CD4-positive, alpha-beta memory T cell (primary cell): ENCODE data around the gene FASLG. TPM values are rescaled to one million over a fixed set of nuclear protein-coding genes. Genes with fewer than 3 reads are reported as not detected.

ENCODE experiments used
- CTCF ChIA-PET: fragments of 350-600 bp; sonication (Branson Sonifier 250); formaldehyde crosslinking; loops from one replicate; lab custom pipeline; 2021; ENCODE audit warnings: inconsistent platforms; ENCODE audit not compliant: partially characterized antibody; lab: Charles Lee
- POLR2A ChIA-PET: fragments of 350-600 bp; sonication (Branson Sonifier 250); formaldehyde crosslinking; loops from one replicate; lab custom pipeline; 2021; ENCODE audit not compliant: partially characterized antibody; lab: Charles Lee
- DNase-seq, 5 donors: peaks; one replicate each; pipeline versions ENCODE4 v3.0.0 to v3.0.0-alpha.2; 2020 to 2022; ENCODE audit warnings: mixed read lengths in 1 of 5
- H3K27ac ChIP-seq: one replicate; pipeline ENCODE4 v1.7.0; 2013; ENCODE audit warnings: low read depth, low read length
- H3K27me3 ChIP-seq: 2 replicates; pipeline ENCODE4 v1.7.0; 2013; ENCODE audit warnings: mild to moderate bottlenecking, low read length, moderate library complexity; ENCODE audit not compliant: insufficient read depth
- H3K36me3 ChIP-seq: 2 replicates; pipeline ENCODE4 v1.7.0; 2013; ENCODE audit warnings: mild to moderate bottlenecking, low read length, moderate library complexity; ENCODE audit not compliant: insufficient read depth
- H3K4me1 ChIP-seq: 2 replicates; pipeline ENCODE4 v1.7.0; 2013; ENCODE audit warnings: mild to moderate bottlenecking, low read length, moderate library complexity; ENCODE audit not compliant: insufficient read depth
- H3K4me3 ChIP-seq, 2 donors: one replicate each; pipeline ENCODE4 v1.7.0; 2013; ENCODE audit warnings: low read length in 2 of 2, mild to moderate bottlenecking in 1 of 2
- H3K9me3 ChIP-seq, 2 donors: one replicate each; pipeline ENCODE4 v1.7.0; 2013; ENCODE audit warnings: low read length in 2 of 2, control low read depth in 1 of 2; ENCODE audit not compliant: control insufficient read depth in 1 of 2
- H3K27ac Mint-ChIP-seq, 7 donors: one replicate each; pipeline ENCODE4 v1.8.0; 2020 to 2021; ENCODE audit warnings: mixed read lengths in 7 of 7, mild to moderate bottlenecking in 6 of 7, inconsistent platforms in 3 of 7, moderate library complexity in 3 of 7
- H3K27me3 Mint-ChIP-seq, 2 donors: one replicate each; pipeline ENCODE4 v1.8.0; 2020 to 2021; ENCODE audit warnings: mixed read lengths in 2 of 2
- H3K36me3 Mint-ChIP-seq, 2 donors: one replicate each; pipeline ENCODE4 v1.8.0; 2020 to 2021; ENCODE audit warnings: mixed read lengths in 2 of 2, inconsistent platforms in 1 of 2, mild to moderate bottlenecking in 1 of 2
- H3K4me1 Mint-ChIP-seq, 4 donors: one replicate each; pipeline ENCODE4 v1.8.0; 2020 to 2021; ENCODE audit warnings: mixed read lengths in 4 of 4, mild to moderate bottlenecking in 1 of 4
- H3K4me3 Mint-ChIP-seq, 8 donors: one replicate each; pipeline ENCODE4 v1.8.0; 2020 to 2021; ENCODE audit warnings: mixed read lengths in 8 of 8, mild to moderate bottlenecking in 7 of 8, moderate library complexity in 6 of 8, inconsistent platforms in 3 of 8
- H3K9me3 Mint-ChIP-seq, 8 donors: one replicate each; pipeline ENCODE4 v1.8.0; 2020 to 2021; ENCODE audit warnings: mixed read lengths in 8 of 8, mild to moderate bottlenecking in 5 of 8, inconsistent platforms in 3 of 8, moderate library complexity in 1 of 8
- intact Hi-C: fragments of 100-400 bp; cut with micrococcal nuclease; formaldehyde crosslinking; loops from one replicate; pipeline ENCODE4 v1.15.1; 2023
- polyA plus RNA-seq, 2 donors: library from polyadenylated mRNA; unstranded; fragments of 300-500 nt; fragmentation: Illumina TruSeq; gene quantifications; one replicate each; pipeline ENCODE4 v1.2.3, GENCODE V29; 2021
- total RNA-seq, 2 experiments: library from RNA; stranded (reverse); gene quantifications; one replicate each; pipeline ENCODE4 v1.2.3, GENCODE V29; 2021

FASLG gene
- total and polyA plus RNA-seq, 4 experiments from 2014 or later = 0.81 to 4.9 (median 3.4) TPM

DNA sequence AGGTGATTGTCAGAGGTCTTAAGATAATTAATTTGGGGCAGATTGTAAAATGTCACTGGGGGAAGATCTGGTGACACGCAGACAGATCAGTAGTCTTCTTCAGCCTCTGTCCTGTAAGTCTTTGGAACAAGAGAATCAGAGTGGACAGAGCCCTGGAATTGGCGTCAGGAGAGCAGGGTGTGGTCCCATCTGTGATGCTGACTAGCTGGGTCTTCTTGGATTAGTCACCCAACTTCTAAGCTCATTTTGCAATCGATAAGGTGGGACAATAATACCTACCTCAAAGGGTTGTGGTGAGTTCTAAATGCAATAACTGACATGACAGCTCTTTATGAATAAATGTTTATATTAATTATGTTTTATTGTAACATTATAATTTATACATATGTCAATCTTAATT lies 4.8 kb downstream of the FASLG start:
- Mint-ChIP-seq H3K4me3 (peak overlapping the region in 7 of 8 donors; percentile 51 to 95 (median 86)), H3K36me3 (peaks cover 30 to 44% of the 10 kb centered on the region in 2 donors), H3K27me3 (no peaks in the 10 kb centered on the region), H3K27ac (peak overlapping the region; percentile 13 to 83 (median 71)), H3K9me3 (no peaks in the 10 kb centered on the region), H3K4me1 (peaks cover 55 to 80% (median 66%) of the 10 kb centered on the region in 4 donors)
- Histone ChIP-seq H3K36me3 (peaks cover 4% of the 10 kb centered on the region), H3K27me3 (no peaks in the 10 kb centered on the region), H3K9me3 (no peaks in the 10 kb centered on the region), H3K27ac (no peak overlapping the region), H3K4me1 (peaks cover 50% of the 10 kb centered on the region), H3K4me3 (no peak overlapping the region)
- POLR2A ChIA-PET = interaction anchor here (1.0 to 5.2 kb wide), 8 partner anchors 10 to 922 kb away, joined by 3 to 25 read pairs (median 6); partner anchors contain the start of gene VAMP4
- DNase-seq = no peak
- CTCF ChIA-PET = interaction anchor here (1.5 kb wide), 1 partner anchor 34 kb away, joined by 3 read pairs; no protein-coding TSS in a partner anchor
- intact Hi-C loops = loop anchor here (2.0 to 5.0 kb wide), 2 partner anchors 15 to 36 kb away; no protein-coding TSS in a partner anchor

DNA sequence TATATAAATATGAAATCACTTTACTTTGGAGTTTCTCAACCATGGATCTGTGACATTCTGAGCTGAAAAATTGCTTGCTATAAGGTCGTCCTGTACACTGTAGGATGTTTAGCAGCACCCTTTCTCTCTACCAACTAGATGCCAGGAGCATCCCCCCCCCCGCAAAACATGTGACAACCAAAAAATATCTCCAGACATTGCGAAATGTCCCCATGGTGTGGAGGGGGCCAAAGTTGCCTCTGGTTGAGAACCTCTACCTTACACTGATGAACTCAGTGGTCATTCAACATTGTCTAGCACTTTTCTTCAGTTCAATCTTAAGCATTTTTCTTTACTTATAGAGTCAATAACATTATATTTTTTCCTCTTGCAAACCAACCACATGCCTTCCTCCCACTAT lies 9.2 kb downstream of the FASLG start:
- H3K4me3 Mint-ChIP-seq = no peak overlapping the region
- peaks cover 47 to 75% (median 62%) of the 10 kb centered on the region in 4 donors for H3K4me1 Mint-ChIP-seq
- Histone ChIP-seq H3K9me3 (no peaks in the 10 kb centered on the region), H3K27ac (no peak overlapping the region), H3K36me3 (peaks cover 4% of the 10 kb centered on the region), H3K4me1 (peaks cover 48% of the 10 kb centered on the region), H3K27me3 (no peaks in the 10 kb centered on the region), H3K4me3 (no peak overlapping the region)
- ChIA-PET CTCF (no interaction called here), POLR2A (no interaction called here)
- DNase-seq = no peak
- peaks cover 33 to 41% of the 10 kb centered on the region in 2 donors for H3K36me3 Mint-ChIP-seq
- H3K27me3 Mint-ChIP-seq = no peaks in the 10 kb centered on the region
- intact Hi-C loops = no loop called here
- H3K27ac Mint-ChIP-seq = peak overlapping the region in 2 of 7 donors; percentile 5 to 36
- no peaks in the 10 kb centered on the region for H3K9me3 Mint-ChIP-seq

DNA sequence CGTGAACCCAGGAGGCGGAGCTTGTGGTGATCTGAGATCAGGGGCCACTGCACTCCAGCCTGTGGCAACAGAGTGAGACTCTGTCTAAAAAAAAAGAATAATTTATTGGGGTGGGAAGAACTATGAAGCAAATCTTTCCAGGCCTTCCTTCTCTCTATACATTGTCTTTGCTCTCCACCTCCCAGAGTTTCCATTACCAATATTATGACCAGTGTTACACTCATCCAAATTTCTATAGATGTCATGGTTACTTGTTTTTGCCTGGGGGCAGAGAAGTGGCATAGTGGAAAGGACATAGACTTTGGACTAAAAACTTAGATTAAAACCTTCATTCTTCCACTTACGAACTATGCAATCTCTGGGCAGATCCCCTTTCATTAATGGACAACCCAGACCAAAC lies 10.1 kb downstream of the FASLG start:
- Mint-ChIP-seq H3K4me1 (peaks cover 44 to 77% (median 60%) of the 10 kb centered on the region in 4 donors), H3K36me3 (peaks cover 29 to 37% of the 10 kb centered on the region in 2 donors), H3K9me3 (no peaks in the 10 kb centered on the region), H3K4me3 (no peak overlapping the region), H3K27ac (peak overlapping the region in 1 of 7 donors; percentile 68), H3K27me3 (no peaks in the 10 kb centered on the region)
- no peak overlapping the region for H3K4me3 ChIP-seq
- ChIA-PET POLR2A (no interaction called here), CTCF (no interaction called here)
- no peaks in the 10 kb centered on the region for H3K9me3 ChIP-seq
- H3K4me1 ChIP-seq = peaks cover 47% of the 10 kb centered on the region
- intact Hi-C loops = no loop called here
- DNase-seq = no peak
- H3K27me3 ChIP-seq = no peaks in the 10 kb centered on the region
- H3K36me3 ChIP-seq = peaks cover 4% of the 10 kb centered on the region
- H3K27ac ChIP-seq = no peak overlapping the region

DNA sequence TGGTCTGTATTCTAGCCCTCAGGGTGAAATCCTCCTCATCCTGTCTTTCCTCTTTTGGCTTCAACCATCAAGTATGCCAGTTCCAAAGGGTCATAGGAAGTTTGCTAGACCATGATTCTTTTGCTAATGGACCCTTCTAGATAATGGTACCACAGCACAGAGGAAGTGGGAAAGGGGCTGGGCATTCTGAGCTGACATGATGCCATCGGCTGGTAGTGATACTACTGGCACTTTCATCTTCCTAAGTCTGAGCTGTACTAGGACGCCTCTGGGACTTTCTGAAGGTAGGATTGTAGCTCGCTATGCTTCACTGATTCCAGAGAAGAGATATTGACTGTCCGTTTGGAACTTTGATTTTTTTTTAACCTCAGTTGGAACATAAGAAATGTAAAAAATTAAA lies 11.4 kb downstream of the FASLG start:
- Mint-ChIP-seq H3K36me3 (peaks cover 19 to 25% of the 10 kb centered on the region in 2 donors), H3K27me3 (no peaks in the 10 kb centered on the region), H3K4me1 (peaks cover 46 to 79% (median 63%) of the 10 kb centered on the region in 4 donors), H3K9me3 (no peaks in the 10 kb centered on the region), H3K27ac (peak overlapping the region; percentile 61 to 84 (median 69)), H3K4me3 (peak overlapping the region in 7 of 8 donors; percentile 18 to 66 (median 40))
- Histone ChIP-seq H3K9me3 (no peaks in the 10 kb centered on the region), H3K4me1 (peaks cover 59% of the 10 kb centered on the region), H3K36me3 (peaks cover 4% of the 10 kb centered on the region), H3K27me3 (no peaks in the 10 kb centered on the region), H3K4me3 (no peak overlapping the region), H3K27ac (no peak overlapping the region)
- intact Hi-C loops = loop anchor here (1.0 kb wide), 1 partner anchor 38 kb away; no protein-coding TSS in a partner anchor
- ChIA-PET CTCF (interaction anchor here (1.0 to 1.4 kb wide), 4 partner anchors 12 to 60 kb away, joined by 5 to 7 read pairs (median 6); partner anchors contain the start of gene FASLG), POLR2A (interaction anchor here (1.0 to 1.7 kb wide), 9 partner anchors 10 to 60 kb away, joined by 3 to 9 read pairs (median 4); partner anchors contain the start of gene FASLG)
- peak in 1 of 5 donors; percentile 25 for DNase-seq

- intact Hi-C loops = loop anchor here (1.0 kb wide), 1 partner anchor 38 kb away; no protein-coding TSS in a partner anchor
- Histone ChIP-seq H3K27me3 (no peaks in the 10 kb centered on the region), H3K27ac (no peak overlapping the region), H3K4me1 (peaks cover 64% of the 10 kb centered on the region), H3K4me3 (no peak overlapping the region), H3K36me3 (peaks cover 4% of the 10 kb centered on the region), H3K9me3 (no peaks in the 10 kb centered on the region)
- Mint-ChIP-seq H3K27ac (peak overlapping the region; percentile 69 to 87 (median 78)), H3K9me3 (no peaks in the 10 kb centered on the region), H3K4me1 (peaks cover 48 to 79% (median 65%) of the 10 kb centered on the region in 4 donors), H3K36me3 (peaks cover 14 to 20% of the 10 kb centered on the region in 2 donors), H3K27me3 (no peaks in the 10 kb centered on the region), H3K4me3 (peak overlapping the region in 5 of 8 donors; percentile 17 to 66 (median 29))
- ChIA-PET POLR2A (interaction anchor here (1.0 to 1.7 kb wide), 9 partner anchors 10 to 60 kb away, joined by 3 to 9 read pairs (median 4); partner anchors contain the start of gene FASLG), CTCF (interaction anchor here (1.0 to 1.4 kb wide), 4 partner anchors 12 to 61 kb away, joined by 5 to 7 read pairs (median 6); partner anchors contain the start of gene FASLG)
- DNase-seq = peak; percentile 56 to 69 (median 65)
These were observed 11.9 kb downstream of the FASLG start for GRCh38 chr1:172670791-172671190.

DNA sequence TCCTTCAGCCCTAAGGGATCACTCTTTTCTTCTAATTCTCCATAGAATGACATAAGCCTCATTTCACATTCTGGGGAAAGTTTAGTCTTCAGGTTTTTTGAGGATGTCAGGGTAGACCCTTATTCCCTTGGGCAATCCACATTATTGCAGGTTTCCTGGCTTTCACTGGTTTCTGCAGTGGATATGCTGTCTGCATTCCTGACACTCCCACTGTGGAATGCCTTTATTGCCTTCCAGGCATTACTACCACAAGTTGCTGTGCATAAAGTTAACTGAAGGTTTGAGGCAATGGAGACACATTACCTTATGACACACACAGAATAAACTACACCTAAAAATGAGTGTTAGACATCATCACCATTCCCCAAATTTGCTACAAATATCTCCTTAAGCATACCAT lies 12.7 kb downstream of the FASLG start:
- Mint-ChIP-seq H3K36me3 (peaks cover 7 to 13% of the 10 kb centered on the region in 2 donors), H3K27ac (no peak overlapping the region), H3K4me1 (peaks cover 46 to 80% (median 63%) of the 10 kb centered on the region in 4 donors), H3K4me3 (peak overlapping the region in 1 of 8 donors; percentile 66), H3K9me3 (no peaks in the 10 kb centered on the region), H3K27me3 (no peaks in the 10 kb centered on the region)
- Histone ChIP-seq H3K27me3 (no peaks in the 10 kb centered on the region), H3K4me3 (no peak overlapping the region), H3K4me1 (peaks cover 67% of the 10 kb centered on the region), H3K36me3 (peaks cover 4% of the 10 kb centered on the region), H3K9me3 (no peaks in the 10 kb centered on the region), H3K27ac (no peak overlapping the region)
- POLR2A ChIA-PET = interaction anchor here (1.2 to 1.4 kb wide), 3 partner anchors 13 to 36 kb away, joined by 4 to 5 read pairs (median 4); partner anchors contain the start of gene FASLG
- intact Hi-C loops = no loop called here
- DNase-seq = no peak
- CTCF ChIA-PET = no interaction called here

GRCh38 chr1:172672720-172673119 lies 13.8 kb downstream of the FASLG start:
- Mint-ChIP-seq H3K4me3 (peak overlapping the region in 1 of 8 donors; percentile 13), H3K27me3 (no peaks in the 10 kb centered on the region), H3K9me3 (no peaks in the 10 kb centered on the region), H3K4me1 (peaks cover 49 to 84% (median 67%) of the 10 kb centered on the region in 4 donors), H3K36me3 (peaks cover 3 to 8% of the 10 kb centered on the region in 2 donors), H3K27ac (peak overlapping the region in 2 of 7 donors; percentile 25 to 68)
- Histone ChIP-seq H3K36me3 (no peaks in the 10 kb centered on the region), H3K27ac (no peak overlapping the region), H3K9me3 (no peaks in the 10 kb centered on the region), H3K27me3 (no peaks in the 10 kb centered on the region), H3K4me3 (no peak overlapping the region), H3K4me1 (peaks cover 67% of the 10 kb centered on the region)
- CTCF ChIA-PET = no interaction called here
- POLR2A ChIA-PET = interaction anchor here (1.0 kb wide), 1 partner anchor 31 kb away, joined by 3 read pairs; no protein-coding TSS in a partner anchor
- DNase-seq = no peak
- intact Hi-C loops = no loop called here
